SKM-1 (cell line): Measurements from ENCODE around the gene IGSF11.
"Not testable (repeated sequence)": the region's sequence is repeated elsewhere in the genome, so short reads cannot be mapped to it uniquely, and the experiment has no call there.

Experiments
- DNase-seq: peaks from one replicate; lab custom pipeline; 2025; ENCODE audit not compliant: unreplicated experiment; lab: John Stamatoyannopoulos, UW

Gene IGSF11

DNA sequence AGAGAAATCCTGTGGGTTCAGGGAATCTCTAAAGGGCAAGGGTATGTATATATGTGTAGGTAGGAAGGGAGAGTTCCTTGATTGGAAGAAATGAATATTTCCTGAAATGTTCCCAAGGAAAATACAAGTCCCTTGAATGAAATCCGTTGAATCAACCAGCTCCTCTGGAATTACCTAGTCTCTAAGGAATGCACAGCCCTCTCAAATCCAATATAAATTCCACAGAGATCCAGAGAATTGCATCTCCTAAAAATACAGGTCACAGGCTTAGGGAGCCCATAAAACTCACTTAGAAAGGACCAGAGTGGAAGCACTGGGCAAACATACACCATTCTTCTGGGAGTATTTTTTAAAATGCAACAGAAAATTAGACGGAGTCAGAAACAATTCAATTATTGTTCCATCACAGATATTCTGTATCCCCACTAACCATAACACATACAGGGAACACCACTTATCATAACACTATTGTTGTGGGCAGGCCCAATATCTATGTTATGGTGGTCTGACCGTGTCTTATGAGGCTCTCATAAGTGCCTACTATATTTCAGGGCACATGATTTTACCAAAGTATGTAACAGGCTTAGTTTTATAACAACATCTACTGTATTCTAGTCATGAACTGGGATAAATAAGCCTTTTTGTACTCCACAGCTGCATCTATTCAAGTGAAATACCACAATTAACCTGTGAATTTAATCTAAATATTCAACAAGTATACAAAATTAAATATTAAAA lies 43.7 kb downstream of the IGSF11 start:
- no peak for DNase-seq

DNA sequence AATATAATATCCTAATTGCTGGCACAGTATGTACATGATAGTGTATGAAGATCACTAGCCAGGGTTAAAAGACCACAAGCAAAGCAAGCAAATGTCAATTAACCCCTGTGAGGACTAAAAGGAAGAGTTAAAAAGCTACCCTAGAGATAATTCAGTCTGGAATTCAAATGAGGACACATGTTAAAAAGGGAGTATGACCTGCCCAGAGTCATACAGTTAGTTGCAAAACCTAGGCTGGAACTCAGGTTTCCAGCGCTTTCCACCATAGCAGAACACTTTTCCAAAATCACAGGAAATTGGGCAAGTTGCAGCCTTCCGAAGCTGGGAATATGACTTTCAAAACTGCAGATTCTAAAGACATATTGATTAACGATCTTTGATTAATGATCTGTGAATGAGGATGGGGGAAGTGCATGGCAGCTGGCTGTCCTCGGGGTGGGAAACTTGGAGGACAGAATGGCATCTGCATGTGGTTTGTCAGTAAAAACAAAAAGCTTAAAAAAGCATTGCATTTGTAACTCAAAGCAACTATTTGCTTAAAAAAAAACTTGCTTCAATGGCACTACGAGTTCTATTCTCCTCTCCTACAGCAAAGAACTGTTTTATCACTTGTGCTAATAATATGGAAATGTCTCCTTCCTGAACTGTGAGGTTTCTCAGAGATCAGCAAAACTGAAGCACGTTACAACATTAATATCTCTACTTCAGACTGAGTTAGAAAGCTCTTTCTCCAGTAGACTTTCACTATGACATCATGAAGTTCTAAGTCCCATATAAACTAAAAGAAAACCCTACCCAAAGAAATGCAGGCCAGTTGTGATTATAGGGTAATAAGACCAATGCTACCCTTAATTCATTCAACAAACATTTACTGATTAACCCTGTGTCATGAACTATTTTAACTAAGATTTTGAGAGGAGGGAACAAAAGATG lies 46.2 kb downstream of the IGSF11 start:
- no peak for DNase-seq

DNA sequence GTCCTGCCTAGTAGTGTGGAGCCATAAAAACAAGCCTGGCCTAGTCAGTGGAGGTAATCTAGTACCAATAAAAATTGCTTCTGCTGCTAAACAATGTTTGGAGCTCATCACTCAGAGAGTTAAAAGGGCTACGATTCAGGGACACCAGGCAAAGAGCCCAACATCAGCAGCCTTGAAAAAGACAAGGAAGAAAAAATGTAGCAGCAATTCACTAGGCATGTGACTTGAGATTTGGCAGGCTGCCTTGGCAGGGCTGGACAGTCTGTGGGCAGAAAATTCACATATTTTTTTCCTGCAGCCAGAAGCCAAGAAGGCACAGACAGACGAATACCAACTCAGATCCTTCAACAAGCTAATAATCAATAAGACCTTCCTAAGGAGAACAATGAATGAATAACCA lies 47.2 kb downstream of the IGSF11 start:
- no peak for DNase-seq

DNA sequence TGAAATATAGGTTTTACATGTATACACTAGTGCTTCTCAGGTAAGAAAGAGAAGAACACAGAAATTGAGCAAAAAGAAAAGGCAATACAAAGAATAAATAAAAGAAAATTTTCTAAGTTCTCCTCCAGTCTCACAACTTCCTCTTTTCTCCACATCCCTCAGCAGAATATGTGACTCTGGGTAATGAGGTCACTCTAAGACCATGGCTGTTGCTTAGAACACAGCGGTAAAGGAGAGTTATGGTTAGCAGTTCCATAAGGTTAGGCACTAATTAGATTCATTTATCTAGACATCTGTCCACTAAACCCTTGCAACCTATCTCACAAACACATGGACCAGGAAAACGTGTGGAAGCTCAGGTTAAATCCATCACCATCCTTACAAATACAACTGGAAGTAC lies 47.9 kb downstream of the IGSF11 start:
- DNase-seq: peak; percentile 13

DNA sequence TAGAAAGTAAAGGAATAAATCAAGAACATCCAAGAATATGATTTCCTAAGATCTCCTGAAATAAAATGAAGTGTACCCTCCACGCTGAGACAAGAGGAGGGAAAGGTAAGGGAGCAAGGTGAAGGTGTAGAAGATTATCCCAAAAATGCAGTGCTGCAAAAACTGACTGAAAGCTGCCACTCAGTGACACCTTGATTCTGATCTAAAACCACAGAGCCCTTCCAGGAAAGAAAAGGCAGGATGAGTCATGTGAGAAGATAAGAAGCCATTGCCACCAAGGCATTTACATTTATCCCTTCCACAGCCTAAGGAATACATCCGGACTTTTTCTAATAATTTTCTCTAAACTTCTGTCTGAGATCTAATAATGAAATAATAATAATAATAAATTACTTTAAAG lies 49.9 kb downstream of the IGSF11 start:
- DNase-seq: no peak

DNA sequence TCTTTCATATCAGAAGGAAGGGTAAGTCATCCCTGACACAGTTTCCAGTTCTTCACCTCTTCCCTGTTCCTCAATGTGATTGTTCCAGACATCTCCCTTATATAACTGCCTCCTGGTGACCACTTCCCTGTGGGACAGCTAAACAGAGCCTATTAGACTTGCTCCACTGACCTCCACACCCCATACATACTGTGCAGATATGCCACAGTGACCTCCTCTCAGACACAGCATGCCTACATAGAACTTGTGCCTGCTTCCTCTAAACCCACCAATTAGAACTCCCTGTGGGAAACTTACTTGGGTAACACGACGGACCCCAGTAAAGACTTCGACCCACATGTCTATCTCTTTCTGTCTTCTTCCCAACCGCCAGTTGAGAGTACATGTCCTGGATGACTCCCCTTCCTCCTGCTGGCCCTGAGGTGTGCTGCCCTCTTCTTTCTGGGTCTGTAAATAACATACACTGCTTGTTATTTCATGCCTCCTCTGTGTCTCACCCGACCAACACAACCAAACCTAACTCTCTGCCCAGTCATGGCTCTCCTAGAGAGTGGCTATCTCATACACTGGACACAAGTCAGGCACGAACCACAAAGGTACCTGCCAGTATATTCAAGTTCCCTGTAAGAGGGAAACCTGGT lies 53.0 kb downstream of the IGSF11 start:
- no peak for DNase-seq

DNA sequence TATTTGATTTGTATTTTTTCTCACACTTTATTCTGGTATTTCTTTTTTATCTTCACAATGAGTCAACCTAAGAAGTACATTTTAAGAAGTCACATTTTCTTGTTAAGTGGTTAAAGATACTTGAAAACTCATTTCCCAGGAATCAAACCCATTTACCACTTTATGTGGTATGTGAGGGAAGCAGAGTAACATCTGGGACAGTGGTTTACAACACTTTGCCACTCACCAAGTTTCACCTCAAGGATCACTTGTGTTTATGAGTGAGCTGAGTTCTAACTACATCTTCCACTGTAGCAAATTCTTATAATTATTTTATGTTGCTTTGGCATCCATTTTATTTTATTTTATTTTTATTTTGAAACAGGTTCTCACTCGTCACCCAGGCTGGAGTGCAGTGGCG lies 53.8 kb downstream of the IGSF11 start:
- no peak for DNase-seq

DNA sequence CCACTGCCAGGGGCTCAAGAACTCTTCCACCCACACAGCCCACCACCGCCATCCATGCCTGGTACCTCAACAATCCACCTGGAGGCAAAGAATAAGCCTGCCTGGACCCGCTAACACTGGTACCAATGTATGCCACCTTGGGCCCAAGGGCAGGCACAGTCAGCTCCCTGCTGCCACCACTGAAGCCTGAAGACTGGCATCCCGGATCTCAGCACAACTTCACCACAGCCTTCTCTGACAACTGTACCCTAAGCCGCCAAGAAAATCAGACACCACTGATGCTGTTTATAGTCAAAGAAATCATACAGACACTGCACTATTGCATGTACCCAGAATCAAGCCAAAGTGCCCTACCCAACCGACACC lies 56.3 kb downstream of the IGSF11 start:
- DNase-seq: no peak

DNA sequence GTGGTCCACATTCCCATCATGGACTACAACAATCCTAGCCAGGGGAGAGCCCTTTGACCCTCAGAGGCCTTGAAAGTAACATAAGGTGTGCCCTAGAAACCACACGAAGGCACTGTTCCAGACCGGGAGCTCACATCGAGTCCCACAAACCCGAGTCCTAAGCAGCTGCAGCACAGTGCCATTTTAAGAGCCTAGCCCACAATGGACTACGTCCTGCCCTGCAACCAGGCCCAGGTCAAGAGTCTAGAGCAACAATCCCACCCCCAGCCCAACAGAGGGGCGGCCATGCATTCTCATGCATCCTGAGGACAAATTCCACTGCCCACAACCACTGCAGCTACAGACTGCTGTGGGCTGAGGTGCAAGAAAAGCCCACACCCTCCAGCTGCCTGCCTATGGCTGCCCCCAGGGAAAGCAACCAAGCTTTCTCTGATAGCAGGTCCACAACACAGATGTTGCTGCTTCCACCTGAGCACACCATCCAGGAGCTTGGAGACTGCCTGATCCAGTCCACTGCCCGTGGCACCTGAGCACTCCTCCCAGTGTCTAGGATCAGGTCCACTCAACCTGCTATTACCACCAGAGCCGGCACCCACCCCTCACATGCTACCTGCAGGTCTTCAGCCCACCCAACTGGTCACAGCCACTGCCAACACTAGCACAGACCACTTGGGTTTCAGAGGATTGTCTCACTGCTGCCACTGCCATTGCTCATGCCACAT lies 56.8 kb downstream of the IGSF11 start:
- no peak for DNase-seq

DNA sequence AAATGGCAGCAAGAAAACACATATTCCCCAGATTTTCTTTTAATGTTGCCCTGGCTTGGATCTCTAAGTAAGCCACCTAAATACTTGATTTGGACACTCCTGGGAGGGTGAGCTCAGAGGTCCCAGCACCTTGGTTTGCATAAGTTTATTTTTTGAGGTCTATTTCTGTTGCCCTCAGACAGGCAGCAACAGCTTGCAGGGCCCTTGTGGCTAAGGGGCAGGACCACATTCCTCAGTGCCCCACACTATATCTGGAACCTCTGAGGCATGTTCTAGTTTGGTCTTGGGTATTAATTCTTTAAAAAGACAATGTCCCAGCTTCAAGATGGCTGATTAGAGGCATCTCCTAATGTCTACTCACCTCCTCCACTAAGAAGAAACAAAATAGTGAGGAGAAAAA lies 57.5 kb downstream of the IGSF11 start:
- no peak for DNase-seq

DNA sequence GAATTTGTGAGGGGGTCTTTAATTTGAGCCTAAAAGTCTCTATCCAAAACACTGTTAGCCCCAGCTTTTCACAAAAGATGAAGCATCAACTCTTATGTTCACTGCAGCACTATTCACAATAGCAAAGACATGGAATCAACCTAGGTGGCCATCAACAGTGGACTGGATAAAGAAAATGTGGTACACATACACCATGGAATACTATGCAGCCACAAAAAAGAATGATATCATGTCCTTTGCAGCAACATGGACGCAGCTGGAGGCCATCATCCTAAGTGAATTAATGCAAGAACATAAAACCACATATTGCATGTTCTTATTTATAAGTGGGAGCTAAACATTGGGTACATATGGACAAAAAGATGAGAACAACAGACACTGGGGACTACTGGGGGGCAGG lies 59.2 kb downstream of the IGSF11 start:
- not testable (repeated sequence) for DNase-seq

DNA sequence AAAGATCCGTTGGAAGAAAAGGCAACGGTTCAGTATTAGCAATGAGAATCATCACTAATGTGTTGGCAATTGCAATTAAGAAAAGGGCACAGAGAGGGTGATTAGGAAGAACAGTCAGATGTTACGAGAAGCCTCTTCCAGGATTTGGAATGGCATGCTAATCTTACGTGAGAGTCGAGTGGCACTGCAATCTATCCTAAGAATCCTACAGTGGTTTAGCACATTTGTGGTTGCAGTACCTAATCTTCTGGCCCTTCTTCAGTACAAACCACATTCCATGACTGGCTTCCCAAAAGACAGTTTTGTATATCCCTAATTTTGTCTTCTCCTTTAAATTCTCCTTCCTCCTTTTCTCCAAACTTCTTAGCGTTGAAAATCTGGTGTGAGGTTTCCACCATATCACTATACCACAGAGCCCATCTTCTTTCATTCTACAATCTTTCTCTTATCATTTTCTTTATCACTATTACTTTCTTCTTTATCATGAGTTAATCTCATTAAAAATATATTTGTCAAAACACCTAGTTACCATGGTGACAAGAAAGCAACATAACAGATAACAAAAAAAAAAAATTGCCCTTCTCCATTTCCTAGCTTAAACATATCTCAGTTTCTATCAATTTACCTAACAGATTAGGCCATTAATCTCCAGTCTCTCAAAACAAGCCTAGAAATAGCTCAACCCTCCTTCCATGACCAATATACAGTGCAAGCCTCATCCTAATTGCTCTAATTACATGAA lies 60.1 kb downstream of the IGSF11 start:
- no peak for DNase-seq

DNA sequence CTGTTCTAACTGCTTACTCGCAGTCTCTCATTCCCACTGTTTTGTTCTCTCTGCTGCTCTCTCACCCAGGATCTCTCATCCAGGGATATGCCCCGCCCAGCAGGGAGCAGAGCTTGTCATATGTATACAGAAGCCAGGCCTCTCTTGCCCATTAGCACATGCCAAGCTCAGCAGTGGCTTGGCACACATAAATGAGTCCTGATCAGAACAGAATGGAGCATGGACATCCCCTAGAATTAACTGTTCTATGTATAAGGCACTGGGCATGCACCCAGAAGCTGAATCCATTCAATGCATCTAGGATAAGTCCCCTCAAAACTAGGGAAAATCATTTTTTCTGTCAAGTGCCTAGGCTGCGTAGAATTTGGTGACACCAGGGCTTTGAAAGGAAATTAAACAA lies 61.6 kb downstream of the IGSF11 start:
- no peak for DNase-seq

DNA sequence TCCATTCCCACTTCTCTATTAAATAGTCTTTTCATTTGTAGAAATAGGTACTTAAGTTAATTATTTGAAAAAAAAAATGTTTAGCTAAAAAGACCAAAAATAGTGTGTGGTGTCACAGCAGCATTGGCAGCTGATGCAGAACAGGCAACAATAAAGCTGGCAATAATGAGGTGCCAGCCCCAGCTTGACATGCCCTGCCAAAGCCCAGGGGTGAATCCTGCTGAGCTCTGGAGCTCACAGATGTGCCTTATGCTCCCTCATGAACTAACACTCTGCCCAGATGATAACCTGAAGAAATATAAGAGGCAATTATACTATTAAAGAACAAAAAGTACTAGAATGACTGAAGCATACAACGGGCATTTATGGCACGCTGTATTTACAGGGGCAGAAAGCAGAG lies 63.8 kb downstream of the IGSF11 start:
- DNase-seq: no peak

DNA sequence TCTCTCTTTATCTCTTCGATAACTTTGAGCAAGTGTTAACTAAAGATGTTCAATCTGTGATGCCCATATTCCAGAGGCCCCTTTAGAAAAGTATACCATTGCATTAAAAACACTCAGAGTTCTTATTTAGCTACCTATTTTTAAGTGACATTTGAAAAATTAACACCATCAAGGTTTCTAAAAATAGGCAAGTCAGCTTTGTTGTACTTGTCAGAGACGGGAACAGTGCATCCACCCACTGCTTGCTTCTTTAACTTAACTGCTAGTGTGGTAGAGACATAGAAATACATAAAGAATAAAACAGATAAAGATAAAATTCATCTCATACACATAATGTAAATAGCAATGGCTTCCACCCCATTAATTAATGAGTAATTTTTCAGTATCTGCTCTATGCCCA lies 66.0 kb downstream of the IGSF11 start:
- DNase-seq: no peak

DNA sequence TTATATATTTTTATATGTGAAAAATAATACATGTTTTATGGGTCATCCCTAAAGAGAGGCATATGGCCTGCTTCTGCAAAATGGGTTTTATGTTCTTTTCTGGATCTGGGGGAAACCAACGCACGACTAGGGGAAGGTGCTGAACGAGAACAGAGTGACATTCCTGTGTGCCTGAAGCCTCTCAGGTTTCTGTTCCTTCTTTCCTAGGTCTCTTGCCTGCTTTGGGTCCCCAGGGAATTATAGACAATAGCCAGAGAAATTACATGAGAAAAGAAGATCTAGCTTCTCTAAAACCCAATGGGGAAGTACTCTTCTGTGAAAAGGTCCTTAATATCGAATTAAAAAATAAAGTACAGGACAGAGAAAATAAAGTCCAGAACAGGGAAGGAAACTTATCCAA lies 66.5 kb downstream of the IGSF11 start:
- no peak for DNase-seq

DNA sequence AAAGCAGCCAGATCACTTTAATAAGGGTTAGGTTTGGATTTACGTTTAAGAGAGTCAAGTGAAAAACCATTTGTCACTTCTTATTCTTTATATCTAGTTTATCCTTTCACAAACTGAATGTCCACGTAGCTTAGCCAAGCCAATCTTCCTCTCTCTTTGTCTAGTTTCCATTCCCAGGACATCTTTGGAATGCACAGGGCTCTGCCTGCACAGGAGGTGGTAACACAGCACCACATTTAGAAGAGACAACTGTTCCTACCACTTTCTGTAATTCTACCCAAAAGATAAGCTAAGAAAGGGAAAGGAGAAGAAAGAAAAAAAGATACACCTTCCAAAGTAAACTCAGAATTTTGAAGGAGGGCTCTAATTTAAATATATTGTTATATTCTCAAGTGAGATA lies 67.9 kb downstream of the IGSF11 start:
- no peak for DNase-seq

DNA sequence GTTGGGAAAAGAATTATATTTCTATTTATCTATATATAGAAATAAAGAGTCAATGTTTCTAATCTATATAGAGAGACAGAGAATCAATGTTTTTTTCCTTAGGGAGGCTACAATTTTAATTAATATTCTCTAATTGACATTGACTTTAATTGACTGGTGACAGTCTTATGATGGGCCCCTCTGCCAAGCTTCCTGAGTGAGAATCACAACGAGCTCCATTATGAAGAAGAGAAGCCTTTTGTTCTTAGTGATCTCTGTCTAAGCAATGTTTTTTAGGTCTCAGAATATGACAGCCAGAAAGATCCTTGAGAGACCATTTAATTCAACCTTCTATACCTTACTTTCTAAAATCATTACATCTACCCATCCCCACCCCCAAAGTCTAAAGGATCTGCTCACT lies 70.9 kb downstream of the IGSF11 start:
- no peak for DNase-seq

DNA sequence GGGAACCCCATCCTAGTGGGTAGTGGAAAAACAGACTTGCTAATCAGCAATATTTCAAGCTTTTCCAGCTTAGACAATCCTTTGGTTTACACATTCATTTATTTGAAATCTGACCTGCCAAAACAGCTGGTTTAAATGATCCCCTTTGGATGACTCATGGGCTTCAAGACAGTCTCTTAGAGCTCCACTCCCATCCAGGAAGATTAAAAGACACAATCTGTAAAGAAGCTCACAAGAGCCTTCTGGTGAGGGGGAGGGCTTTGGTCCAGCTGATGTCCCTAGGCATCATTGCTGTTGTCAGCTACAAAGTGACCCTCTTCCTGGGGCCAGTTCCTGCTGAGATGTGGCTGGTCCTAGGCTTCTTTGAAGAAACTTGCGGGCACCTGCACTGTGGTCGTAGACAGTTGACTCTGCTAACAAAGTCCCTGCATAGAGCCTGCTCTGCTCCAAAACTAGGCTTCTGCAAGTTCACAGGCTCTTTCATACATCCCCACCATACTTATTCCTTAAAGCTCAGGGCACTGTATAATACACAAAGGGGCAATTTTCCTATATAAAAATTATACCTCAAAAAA lies 73.7 kb downstream of the IGSF11 start:
- no peak for DNase-seq

DNA sequence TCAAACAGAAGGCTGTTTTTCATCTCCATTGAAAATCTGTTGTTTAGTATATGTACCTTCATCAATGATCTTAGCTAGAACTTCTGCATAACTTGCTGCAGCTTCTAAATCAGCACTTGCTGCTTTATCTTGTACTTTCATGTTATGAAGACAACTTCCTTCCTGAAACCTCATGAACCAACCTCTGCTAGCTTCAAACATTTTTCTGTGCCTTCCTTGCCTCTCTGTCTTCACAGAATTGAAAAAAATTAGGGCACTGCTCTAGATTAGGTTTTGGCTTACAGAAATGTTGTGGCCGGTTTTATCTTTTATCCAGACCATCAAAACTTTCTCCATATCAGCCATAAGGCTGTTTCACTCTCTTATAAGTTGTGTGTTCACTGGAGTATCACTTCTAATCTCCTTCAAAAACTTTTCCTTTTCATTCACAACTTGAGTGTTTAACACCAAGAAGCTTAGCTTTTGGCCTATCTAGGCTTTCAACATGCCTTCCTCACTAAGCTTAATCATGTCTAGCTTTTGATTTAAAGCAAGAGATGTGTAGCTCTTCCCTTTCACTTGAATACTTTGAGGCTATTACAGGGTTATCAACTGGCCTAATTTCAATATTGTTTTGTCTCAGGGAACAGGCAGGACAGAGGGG lies 78.6 kb downstream of the IGSF11 start:
- DNase-seq: no peak
